ENCODE data around the gene EPHA5.

GRCh38 chr4:65589921-65590320, 80.4 kb downstream of the EPHA5 start:
- TF ChIP-seq, protein P1, sequence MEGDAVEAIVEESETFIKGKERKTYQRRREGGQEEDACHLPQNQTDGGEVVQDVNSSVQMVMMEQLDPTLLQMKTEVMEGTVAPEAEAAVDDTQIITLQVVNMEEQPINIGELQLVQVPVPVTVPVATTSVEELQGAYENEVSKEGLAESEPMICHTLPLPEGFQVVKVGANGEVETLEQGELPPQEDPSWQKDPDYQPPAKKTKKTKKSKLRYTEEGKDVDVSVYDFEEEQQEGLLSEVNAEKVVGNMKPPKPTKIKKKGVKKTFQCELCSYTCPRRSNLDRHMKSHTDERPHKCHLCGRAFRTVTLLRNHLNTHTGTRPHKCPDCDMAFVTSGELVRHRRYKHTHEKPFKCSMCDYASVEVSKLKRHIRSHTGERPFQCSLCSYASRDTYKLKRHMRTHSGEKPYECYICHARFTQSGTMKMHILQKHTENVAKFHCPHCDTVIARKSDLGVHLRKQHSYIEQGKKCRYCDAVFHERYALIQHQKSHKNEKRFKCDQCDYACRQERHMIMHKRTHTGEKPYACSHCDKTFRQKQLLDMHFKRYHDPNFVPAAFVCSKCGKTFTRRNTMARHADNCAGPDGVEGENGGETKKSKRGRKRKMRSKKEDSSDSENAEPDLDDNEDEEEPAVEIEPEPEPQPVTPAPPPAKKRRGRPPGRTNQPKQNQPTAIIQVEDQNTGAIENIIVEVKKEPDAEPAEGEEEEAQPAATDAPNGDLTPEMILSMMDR (IDR thresholded peaks at IDR 0.05) = no peak
- no peak for TF ChIP-seq POLR2AphosphoS5 (IDR thresholded peaks at IDR 0.05; ENCODE audit: insufficient read depth in 1 of 2, low read depth in 1 of 2)

All from vagina (tissue), 2 donors.